SK-N-SH (cell line): ENCODE data around the gene FNDC10. TPM values are rescaled to one million over a fixed set of nuclear protein-coding genes. Genes with fewer than 3 reads are reported as not detected.

Experiments
- CTCF ChIA-PET: fragments of 300-600, 350-600 bp; formaldehyde crosslinking; extraction: SDS; loops from one replicate; lab custom pipeline; 2021; lab: Yijun Ruan, JAX
- POLR2A ChIA-PET: fragments of 350-600 bp; sonication (Branson Sonifier 250); formaldehyde crosslinking; extraction: SDS; loops from one replicate; lab custom pipeline; 2020; ENCODE audit warnings: antibody characterized with exemption, inconsistent platforms; lab: Yijun Ruan, JAX
- DNase-seq: peaks from one replicate; pipeline ENCODE4 v3.0.0; 2012
- H2AFZ ChIP-seq: fragments of 200-600 bp; sonication (generic); 2 replicates; pipeline ENCODE4 v1.8.1; 2016; ENCODE audit warnings: antibody characterized with exemption, mild to moderate bottlenecking, low read depth
- H3F3A ChIP-seq: fragments of 200-600 bp; sonication (generic); replicated peaks from 2 replicates; pipeline ENCODE3; 2016; ENCODE audit warnings: antibody characterized with exemption, mild to moderate bottlenecking; ENCODE audit not compliant: insufficient read depth
- H3K27ac ChIP-seq, 2 experiments: fragments of 200-500 bp in 1 of 2; fragments of 200-600 bp in 1 of 2; sonication (Bioruptor generic) in 1 of 2; sonication (generic), shearing (Covaris generic) in 1 of 2; 2 replicates each; pipeline versions ENCODE4 v1.5.1 to v1.6.1; 2014 to 2016; ENCODE audit warnings: low read depth in 2 of 2, inconsistent platforms in 1 of 2, low read length in 1 of 2, mild to moderate bottlenecking in 1 of 2, mixed read lengths in 1 of 2
- H3K27me3 ChIP-seq: fragments of 200-600 bp; sonication (generic), shearing (Covaris generic); 2 replicates; pipeline ENCODE4 v1.6.1; 2016; ENCODE audit warnings: mixed run types; ENCODE audit not compliant: insufficient read depth
- H3K36me3 ChIP-seq, 2 experiments: fragments of 200-500 bp in 1 of 2; fragments of 200-600 bp in 1 of 2; sonication (Bioruptor generic) in 1 of 2; sonication (generic) in 1 of 2; replicated peaks in 1 of 2; 2 replicates each; pipeline versions ENCODE3 to v1.5.1; 2014 to 2016; ENCODE audit warnings: low read length in 1 of 2, mild to moderate bottlenecking in 1 of 2; ENCODE audit not compliant: insufficient read depth in 2 of 2, control insufficient read depth in 1 of 2
- H3K4me1 ChIP-seq, 2 experiments: fragments of 200-500 bp in 1 of 2; fragments of 200-600 bp in 1 of 2; sonication (Bioruptor generic) in 1 of 2; sonication (generic), shearing (Covaris generic) in 1 of 2; 2 replicates each; pipeline versions ENCODE4 v1.5.1 to v1.6.1; 2014 to 2016; ENCODE audit warnings: low read depth in 1 of 2, low read length in 1 of 2, mixed run types in 1 of 2; ENCODE audit not compliant: insufficient read depth in 2 of 2, control insufficient read depth in 1 of 2
- H3K4me2 ChIP-seq: fragments of 200-600 bp; sonication (generic), shearing (Covaris generic); 2 replicates; pipeline ENCODE4 v1.6.1; 2017; ENCODE audit warnings: mixed run types
- H3K4me3 ChIP-seq, 2 experiments: fragments of 200-500 bp in 1 of 2; fragments of 200-600 bp in 1 of 2; sonication (Bioruptor generic) in 1 of 2; sonication (generic), shearing (Covaris generic) in 1 of 2; 2 replicates each; pipeline versions ENCODE4 v1.5.1 to v1.8.1; 2014 to 2016; ENCODE audit warnings: low read depth in 2 of 2, inconsistent platforms in 1 of 2, low read length in 1 of 2, mild to moderate bottlenecking in 1 of 2, mixed read lengths in 1 of 2, moderate library complexity in 1 of 2
- H3K79me2 ChIP-seq: fragments of 200-600 bp; sonication (generic); 2 replicates; pipeline ENCODE4 v1.8.1; 2017; ENCODE audit warnings: mild to moderate bottlenecking; ENCODE audit not compliant: insufficient read depth
- H3K9ac ChIP-seq: fragments of 200-600 bp; sonication (generic); 2 replicates; pipeline ENCODE4 v1.6.1; 2017; ENCODE audit warnings: mixed run types
- H3K9me2 ChIP-seq: fragments of 200-600 bp; sonication (generic); 2 replicates; pipeline ENCODE4 v1.6.1; 2017; ENCODE audit warnings: mixed run types
- H3K9me3 ChIP-seq: fragments of 200-600 bp; sonication (generic); 2 replicates; pipeline ENCODE4 v1.6.1; 2017; ENCODE audit warnings: mixed run types, mild to moderate bottlenecking, moderate library complexity
- H4K20me1 ChIP-seq: fragments of 200-600 bp; sonication (generic); 2 replicates; pipeline ENCODE4 v1.6.1; 2017; ENCODE audit warnings: mild to moderate bottlenecking, mixed run types; ENCODE audit not compliant: insufficient read depth
- ELF1 ChIP-seq: IDR thresholded peaks from 2 replicates; pipeline ENCODE4 v1.4.0; 2012
- EZH2phosphoT487 ChIP-seq: fragments of 200-600 bp; sonication (generic); IDR thresholded peaks from 2 replicates; pipeline ENCODE4 v1.6.1; 2017; ENCODE audit warnings: low read depth, mixed run types, mild to moderate bottlenecking, antibody characterized with exemption, moderate library complexity, borderline replicate concordance
- FOSL2 ChIP-seq: IDR thresholded peaks from 2 replicates; pipeline ENCODE4 v1.4.0; 2012; ENCODE audit warnings: low read depth, mild to moderate bottlenecking, moderate library complexity, borderline replicate concordance
- MXI1 ChIP-seq: IDR thresholded peaks from 2 replicates; pipeline ENCODE4 v1.6.1; 2012; ENCODE audit warnings: mild to moderate bottlenecking, low read depth, low read length, improper control_type of control experiment
- POLR2AphosphoS5 ChIP-seq: IDR thresholded peaks from 2 replicates; pipeline ENCODE4 v1.6.1; 2012; ENCODE audit warnings: low read depth, low read length
- TEAD4 ChIP-seq: IDR thresholded peaks from 2 replicates; pipeline ENCODE4 v1.4.0; 2012; ENCODE audit warnings: mild to moderate bottlenecking, borderline replicate concordance; ENCODE audit not compliant: insufficient read depth
- ZBTB33 ChIP-seq: IDR thresholded peaks from 2 replicates; pipeline ENCODE4 v1.4.0; 2012; ENCODE audit warnings: low read depth, borderline replicate concordance
- WGBS: methylation state at CpG from one replicate; pipeline ENCODE4 v1.1.6; 2017; ENCODE audit warnings: low lambda C conversion rate; 5-methylcytosine and 5-hydroxymethylcytosine counted together
- polyA plus RNA-seq, 3 experiments: library from polyadenylated mRNA; depleted of rRNA; stranded (reverse); fragments of >200 nt; gene quantifications; 2 replicates each; pipeline ENCODE4 v1.2.3, GENCODE V29; 2012
- TF ChIP-seq, protein P1 (sequence below): fragments of 150-350 bp; IDR thresholded peaks from 2 replicates; pipeline ENCODE4 v1.6.1; 2016; ENCODE audit warnings: mild to moderate bottlenecking, low read depth, low read length
- TF ChIP-seq, protein P2 (sequence below): fragments of 150-350 bp; IDR thresholded peaks from 2 replicates; pipeline ENCODE4 v1.6.1; 2017; ENCODE audit warnings: antibody characterized with exemption, low read length, low read depth, borderline replicate concordance

FNDC10 gene
- polyA plus RNA-seq, 1 of the 3 experiments (the other 2 are of a cell fraction) = 6.7 TPM

GRCh38 chr1:1629430-1630190, 29.7 kb upstream of the FNDC10 start:
- 97% methylated on average over 31 of the region's 48 CpGs for WGBS
- TF ChIP-seq TEAD4 (no peak), FOSL2 (no peak), MXI1 (no peak), EZH2phosphoT487 (no peak)
- TF ChIP-seq, protein P1, sequence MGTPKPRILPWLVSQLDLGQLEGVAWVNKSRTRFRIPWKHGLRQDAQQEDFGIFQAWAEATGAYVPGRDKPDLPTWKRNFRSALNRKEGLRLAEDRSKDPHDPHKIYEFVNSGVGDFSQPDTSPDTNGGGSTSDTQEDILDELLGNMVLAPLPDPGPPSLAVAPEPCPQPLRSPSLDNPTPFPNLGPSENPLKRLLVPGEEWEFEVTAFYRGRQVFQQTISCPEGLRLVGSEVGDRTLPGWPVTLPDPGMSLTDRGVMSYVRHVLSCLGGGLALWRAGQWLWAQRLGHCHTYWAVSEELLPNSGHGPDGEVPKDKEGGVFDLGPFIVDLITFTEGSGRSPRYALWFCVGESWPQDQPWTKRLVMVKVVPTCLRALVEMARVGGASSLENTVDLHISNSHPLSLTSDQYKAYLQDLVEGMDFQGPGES = no peak
- TF ChIP-seq, protein P2, sequence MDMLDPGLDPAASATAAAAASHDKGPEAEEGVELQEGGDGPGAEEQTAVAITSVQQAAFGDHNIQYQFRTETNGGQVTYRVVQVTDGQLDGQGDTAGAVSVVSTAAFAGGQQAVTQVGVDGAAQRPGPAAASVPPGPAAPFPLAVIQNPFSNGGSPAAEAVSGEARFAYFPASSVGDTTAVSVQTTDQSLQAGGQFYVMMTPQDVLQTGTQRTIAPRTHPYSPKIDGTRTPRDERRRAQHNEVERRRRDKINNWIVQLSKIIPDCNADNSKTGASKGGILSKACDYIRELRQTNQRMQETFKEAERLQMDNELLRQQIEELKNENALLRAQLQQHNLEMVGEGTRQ = no peak
- ChIA-PET CTCF (interaction anchor here (1.7 kb wide), 1 partner anchor 10 kb away, joined by 4 read pairs; no protein-coding TSS in a partner anchor), POLR2A (no interaction called here)
- H2AFZ ChIP-seq = no peak overlapping the region
- no peak overlapping the region for H3K9ac ChIP-seq
- no peak overlapping the region for H3K4me3 ChIP-seq
- no peaks in the 10 kb centered on the region for H3K79me2 ChIP-seq
- peak; percentile 42 for DNase-seq
- no peaks in the 10 kb centered on the region for H3K27me3 ChIP-seq
- H3K9me2 ChIP-seq = no peaks in the 10 kb centered on the region
- no peak overlapping the region for H3K4me2 ChIP-seq
- H3K9me3 ChIP-seq = no peaks in the 10 kb centered on the region
- H3K4me1 ChIP-seq = no peaks in the 10 kb centered on the region; a peak in 1 of 4 replicates
- no peak overlapping the region for H3K27ac ChIP-seq
- H4K20me1 ChIP-seq = no peaks in the 10 kb centered on the region
- H3K36me3 ChIP-seq = peaks cover 0 to 3% of the 10 kb centered on the region in 2 experiments
- no peaks in the 10 kb centered on the region for H3F3A ChIP-seq

GRCh38 chr1:1628754-1629429, 29.0 kb upstream of the FNDC10 start:
- Histone ChIP-seq H4K20me1 (no peaks in the 10 kb centered on the region), H3K79me2 (no peaks in the 10 kb centered on the region), H3F3A (no peaks in the 10 kb centered on the region), H3K27me3 (no peaks in the 10 kb centered on the region), H3K9me3 (no peaks in the 10 kb centered on the region), H2AFZ (no peak overlapping the region), H3K4me2 (no peak overlapping the region), H3K27ac (no peak overlapping the region), H3K36me3 (peaks cover 0 to 3% of the 10 kb centered on the region in 2 experiments), H3K9ac (no peak overlapping the region), H3K4me3 (no peak overlapping the region), H3K4me1 (no peaks in the 10 kb centered on the region; a peak in 1 of 4 replicates), H3K9me2 (no peaks in the 10 kb centered on the region)
- ChIA-PET POLR2A (no interaction called here), CTCF (interaction anchor here (0.7 to 1.7 kb wide), 2 partner anchors 9 to 177 kb away, joined by 3 to 4 read pairs; no protein-coding TSS in a partner anchor)
- DNase-seq = no peak
- WGBS = 94% methylated on average over 7 of the region's 53 CpGs
- TF ChIP-seq POLR2AphosphoS5 = no peak
- TF ChIP-seq, protein P1 = no peak
- TF ChIP-seq ELF1 = no peak
- TF ChIP-seq ZBTB33 = no peak
